HT1080 (cell line): ENCODE data around the gene NR4A2. TPM values are rescaled to one million over a fixed set of nuclear protein-coding genes. Genes with fewer than 3 reads are reported as not detected.
A peak's percentile ranks its signal among the peaks of the same experiment; 100 is the strongest.

Experiments used
- DNase-seq: peaks from one replicate; pipeline ENCODE4 v3.0.0-alpha.2; 2015; ENCODE audit warnings: low read depth
- total RNA-seq: library from RNA; depleted of rRNA; stranded (reverse); fragments of >200 nt; shearing (Covaris generic); gene quantifications from 2 replicates; pipeline ENCODE4 v1.2.3, GENCODE V29; 2014

NR4A2 gene
- total RNA-seq, 1 experiment from 2014 or later, result 1.5 TPM

DNA sequence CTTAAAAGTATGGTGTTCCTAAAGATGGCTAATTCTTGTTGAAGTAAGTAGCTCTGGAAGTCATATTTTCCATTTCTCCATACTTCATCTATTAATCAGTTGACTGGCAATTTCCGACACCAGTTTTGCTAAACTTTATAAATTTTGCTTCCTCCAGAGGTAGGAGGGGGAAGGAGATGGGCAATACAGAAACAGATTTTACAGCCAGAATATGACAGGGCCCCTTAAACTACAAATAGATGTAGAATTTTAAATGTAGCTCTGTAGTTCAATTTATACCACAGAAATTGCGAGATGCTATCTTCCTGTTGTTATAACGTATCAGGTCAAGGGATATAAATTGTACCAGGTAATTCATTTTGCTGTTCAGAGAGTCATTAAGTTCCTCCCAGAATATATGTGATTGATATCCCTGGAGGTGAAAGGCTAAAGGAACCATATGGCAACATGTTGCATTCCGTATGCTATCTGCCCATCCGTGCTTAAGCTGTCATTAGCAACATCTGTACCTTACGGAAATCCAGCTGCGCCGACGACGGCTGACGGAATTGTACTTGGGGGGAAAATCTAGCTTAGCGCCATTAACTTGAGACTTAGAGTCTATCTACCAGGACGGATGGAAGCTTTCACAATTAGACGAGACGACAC, 8.4 kb upstream of the NR4A2 start:
- no peak for DNase-seq

GRCh38 chr2:156340377-156340776, 7.9 kb upstream of the NR4A2 start:
- DNase-seq, result no peak

- DNase-seq, result no peak
These were observed 7.3 kb upstream of the NR4A2 start for GRCh38 chr2:156339865-156340264.

DNA sequence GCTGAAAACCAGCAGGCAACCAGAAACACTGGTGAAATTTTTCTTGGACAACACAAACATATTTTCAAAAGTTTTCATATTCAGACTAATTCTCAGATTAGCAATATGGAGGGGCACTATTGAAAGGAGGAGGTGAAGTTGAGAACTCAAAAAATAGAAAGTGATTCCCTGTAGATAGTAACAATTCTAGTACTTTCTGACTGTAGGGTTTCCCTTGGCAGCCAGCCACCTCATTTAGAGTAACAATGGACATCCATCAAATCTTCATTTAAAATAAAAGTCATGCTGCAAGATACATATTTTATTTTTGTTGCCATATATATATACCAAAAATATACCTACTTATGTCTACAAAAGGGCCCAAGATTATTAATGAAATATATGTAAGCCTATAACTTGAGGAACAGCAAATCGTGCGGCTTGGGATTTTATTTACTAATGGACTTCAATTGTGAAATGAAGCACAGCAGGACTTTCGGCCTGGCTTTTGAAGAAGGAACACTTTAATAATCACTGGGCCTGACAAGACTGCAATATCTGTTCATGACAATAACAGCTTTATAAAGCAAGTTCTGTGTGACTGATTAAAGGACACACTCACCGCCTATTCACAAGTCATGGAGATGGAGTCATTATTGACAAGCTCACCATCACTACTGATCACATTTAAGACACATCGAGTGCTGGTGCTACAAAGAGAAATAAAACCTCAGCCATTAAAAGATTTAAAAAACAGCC, 6.8 kb upstream of the NR4A2 start:
- DNase-seq, result no peak

DNA sequence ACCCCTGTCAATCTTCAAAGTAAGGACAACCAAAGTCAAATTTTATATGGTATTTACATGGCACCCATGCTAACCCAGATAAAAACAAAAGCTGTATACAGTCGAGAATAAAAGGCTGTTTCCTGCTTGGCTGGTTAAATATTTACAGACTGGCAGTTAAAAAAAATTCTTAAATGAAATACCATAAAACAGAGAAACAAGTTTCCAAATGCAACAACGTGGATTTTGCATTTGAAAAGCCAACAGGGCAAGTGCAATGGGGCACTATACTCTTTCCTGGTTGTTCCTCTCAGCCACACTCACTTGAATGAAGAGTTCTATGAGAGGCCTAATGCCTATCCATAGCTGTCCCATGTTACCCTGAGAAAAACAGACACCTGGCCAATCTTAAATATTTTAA, 6.1 kb upstream of the NR4A2 start:
- no peak for DNase-seq

- DNase-seq, result peak; percentile 87
These were observed 2.3 kb upstream of the NR4A2 start for GRCh38 chr2:156334496-156335478.

DNA sequence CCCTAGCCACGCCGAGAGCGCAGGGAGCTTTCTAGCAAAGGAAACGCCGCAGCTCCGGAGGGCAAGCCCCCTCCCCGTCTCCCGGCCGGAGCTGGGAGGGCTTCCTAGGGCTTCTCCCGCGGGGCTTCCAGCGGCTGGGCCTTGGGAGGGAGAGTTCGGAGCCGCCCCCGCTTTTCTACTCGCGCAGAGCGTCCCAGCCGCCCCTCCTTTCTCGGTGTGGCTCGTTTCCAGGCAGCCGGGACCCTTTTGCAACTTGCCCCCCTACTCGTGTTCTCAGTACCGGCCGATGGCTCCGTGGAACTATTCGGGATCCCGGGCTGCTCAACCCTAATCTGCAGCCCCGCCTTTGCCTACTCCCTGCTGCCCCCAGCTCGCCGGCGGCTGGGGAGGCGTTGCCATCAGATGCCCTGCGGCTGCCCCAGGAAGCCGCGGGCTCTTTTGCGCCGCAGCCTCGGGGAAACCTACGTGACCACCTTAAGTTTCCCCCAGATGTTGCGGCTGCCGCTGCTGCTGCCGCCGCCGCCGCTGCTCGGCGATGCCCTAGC, 1.5 kb upstream of the NR4A2 start:
- no peak for DNase-seq

GRCh38 chr2:156333274-156333950, 891 bp upstream of the NR4A2 start:
- no peak for DNase-seq

DNA sequence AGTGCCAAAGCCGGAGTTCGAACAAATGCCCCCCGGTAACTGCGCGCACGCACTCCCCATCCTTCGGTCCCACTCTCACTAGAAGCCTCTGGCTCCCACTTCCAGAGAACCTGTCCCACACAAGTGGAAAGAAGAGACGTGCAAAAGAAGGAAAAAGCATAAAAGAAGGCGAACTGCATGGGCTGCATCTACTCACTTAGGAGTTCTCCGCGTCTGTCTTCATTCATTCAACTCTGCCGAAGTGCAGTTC, 312 bp downstream of the NR4A2 start:
- no peak for DNase-seq

DNA sequence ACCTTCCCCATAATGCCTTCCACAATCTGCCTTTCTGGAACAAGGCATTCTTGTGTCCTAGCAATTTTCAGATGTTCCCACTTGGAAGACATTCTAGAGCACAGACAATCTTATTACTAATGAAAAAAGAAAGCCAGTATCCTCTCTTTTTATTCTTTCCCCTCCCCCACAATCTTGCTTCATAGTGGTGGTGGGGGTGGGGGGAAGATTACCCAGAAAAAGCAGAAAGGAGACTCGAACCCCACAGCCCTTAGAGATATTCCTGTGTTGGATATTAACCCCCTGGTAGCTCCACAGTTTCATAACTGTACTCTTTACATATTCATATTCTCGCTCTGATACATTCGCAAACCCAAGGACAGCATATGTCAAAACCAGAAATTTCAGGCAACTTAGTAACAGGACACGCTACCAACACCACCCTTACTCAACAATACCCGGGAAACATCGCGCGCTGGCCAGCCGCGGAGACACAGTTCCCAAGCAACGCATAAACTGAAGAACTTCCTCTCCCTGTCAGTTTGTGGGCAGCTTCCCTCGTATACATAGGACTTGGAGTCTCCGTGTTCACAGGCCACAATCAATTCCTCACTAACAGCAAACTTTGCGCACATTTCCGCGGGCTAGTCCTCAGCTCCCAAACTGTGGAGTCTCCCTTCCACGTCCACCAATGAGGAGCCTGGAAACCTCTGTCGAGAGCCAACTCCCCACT, 793 bp downstream of the NR4A2 start:
- peak; percentile 73 for DNase-seq

DNA sequence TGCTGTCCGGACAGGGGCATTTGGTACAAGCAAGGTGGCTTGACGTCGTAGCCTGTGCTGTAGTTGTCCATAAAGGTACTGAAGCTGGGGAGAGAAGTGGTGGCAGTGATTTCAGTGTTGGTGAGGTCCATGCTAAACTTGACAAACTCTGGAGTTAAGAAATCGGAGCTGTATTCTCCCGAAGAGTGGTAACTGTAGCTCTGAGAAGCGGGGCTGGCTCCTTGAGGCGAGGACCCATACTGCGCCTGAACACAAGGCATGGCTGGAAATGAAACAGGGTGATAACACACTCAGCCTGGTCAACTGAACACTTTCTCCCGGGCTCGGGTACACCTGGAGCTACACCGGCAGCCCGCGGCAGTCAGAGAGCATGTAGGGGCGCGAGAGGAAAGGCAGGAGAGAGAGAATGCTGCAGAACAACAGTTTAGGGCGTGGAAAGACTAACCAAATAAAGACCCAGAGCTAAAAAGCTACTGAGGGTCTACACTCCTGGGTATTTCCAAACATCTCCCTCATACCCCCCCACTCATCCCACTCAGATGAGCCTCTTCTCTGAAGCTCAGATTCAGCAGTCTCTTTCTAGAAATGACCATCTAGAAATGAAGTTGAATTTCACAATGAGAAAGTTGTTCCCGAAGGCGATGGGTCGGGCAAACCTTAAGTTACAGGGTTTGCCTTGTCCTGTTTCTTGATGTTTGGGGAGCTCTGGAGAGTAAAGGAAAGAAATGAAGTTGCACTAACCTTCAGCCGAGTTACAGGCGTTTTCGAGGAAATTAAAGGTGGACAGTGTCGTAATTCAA, 2.4 kb downstream of the NR4A2 start:
- DNase-seq, result no peak

- no peak for DNase-seq
These were observed 3.2 kb downstream of the NR4A2 start for GRCh38 chr2:156329031-156329926.

- no peak for DNase-seq
These were observed 4.5 kb downstream of the NR4A2 start for GRCh38 chr2:156327835-156328695.

- no peak for DNase-seq
These were observed 5.9 kb downstream of the NR4A2 start for GRCh38 chr2:156326526-156327095.

DNA sequence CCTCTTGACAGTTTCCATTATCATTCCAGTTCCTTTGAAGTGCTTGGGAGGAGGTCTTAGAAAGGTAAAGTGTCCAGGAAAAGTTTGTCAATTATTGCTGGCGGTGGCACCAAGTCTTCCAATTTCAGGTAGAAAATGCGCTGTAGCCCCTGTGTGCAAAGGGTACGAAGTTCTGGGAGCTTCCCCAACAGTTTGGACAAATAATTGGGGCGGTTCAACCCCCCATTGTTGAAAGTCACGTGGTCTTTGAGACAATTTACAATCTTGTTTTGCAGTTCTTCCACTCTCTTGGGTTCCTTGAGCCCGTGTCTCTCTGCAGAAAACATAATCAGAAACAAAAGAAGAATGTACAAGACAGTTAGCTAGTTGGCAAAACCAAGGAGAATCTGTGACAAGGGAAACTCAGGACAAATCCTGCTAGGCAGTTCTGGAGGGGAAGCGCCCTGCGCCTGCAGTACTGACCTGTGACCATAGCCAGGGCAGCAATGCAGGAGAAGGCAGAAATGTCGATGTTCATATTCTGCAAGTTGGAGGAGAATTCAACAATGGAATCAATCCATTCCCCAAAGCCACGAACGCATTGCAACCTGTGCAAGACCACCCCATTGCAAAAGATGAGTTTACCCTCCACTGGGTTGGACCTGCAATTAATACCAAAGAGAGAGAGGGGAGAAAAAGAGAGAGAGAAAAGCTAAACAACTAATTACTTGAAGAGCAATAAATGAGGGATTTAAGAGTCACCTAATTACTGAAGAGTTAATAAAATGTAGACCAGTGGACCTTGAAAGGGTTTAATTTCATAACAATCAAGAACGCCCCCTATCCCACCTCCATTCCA, 6.6 kb downstream of the NR4A2 start:
- no peak for DNase-seq

DNA sequence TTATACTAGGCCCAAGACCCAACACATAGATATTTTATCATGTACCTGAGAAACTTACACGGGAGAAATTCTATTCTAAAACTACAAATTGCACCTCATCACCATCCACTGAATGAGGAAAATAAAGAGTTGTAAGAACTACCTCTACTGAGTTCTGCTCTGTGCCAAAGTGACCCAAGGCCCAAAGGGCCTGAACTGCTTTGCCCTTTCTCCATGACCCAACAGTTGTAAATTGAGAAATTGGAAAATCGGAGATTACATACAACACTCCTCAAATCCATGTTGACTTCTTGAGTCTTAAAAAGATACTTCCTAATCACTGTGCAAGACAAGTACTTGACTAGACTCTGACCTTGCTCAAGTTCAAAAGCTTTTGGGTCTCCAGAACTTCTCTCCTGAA, 8.8 kb downstream of the NR4A2 start:
- no peak for DNase-seq
